D721Med (cell line): Measurements from ENCODE around the gene RASSF4.

ENCODE experiments used
- DNase-seq: peaks from one replicate; pipeline ENCODE4 v3.0.0; 2011; ENCODE audit warnings: low spot score; ENCODE audit not compliant: insufficient read length
- FAIRE-seq: peaks from 2 replicates; lab custom pipeline; 2011; peaks lifted over from hg19 to GRCh38; lab: Jason Lieb, UNC
- CTCF ChIP-seq: IDR thresholded peaks from 2 replicates; pipeline ENCODE4 v1.5.1; 2012; ENCODE audit warnings: mild to moderate bottlenecking, control low read depth; ENCODE audit not compliant: insufficient read depth; ENCODE audit errors: missing control alignments

The RASSF4 gene

GRCh38 chr10:44968500-44969400, 9.1 kb downstream of the RASSF4 start:
- FAIRE-seq, result no peak
- TF ChIP-seq CTCF, result no peak
- no peak for DNase-seq

GRCh38 chr10:44969854-44970253, 10.3 kb downstream of the RASSF4 start:
- FAIRE-seq, result no peak

GRCh38 chr10:44970812-44971395, 11.3 kb downstream of the RASSF4 start:
- DNase-seq, result no peak
- no peak for FAIRE-seq

More at GRCh38 chr10:44969854-44970253, 10.3 kb downstream of the RASSF4 start:
- no peak for DNase-seq
- no peak for TF ChIP-seq CTCF

GRCh38 chr10:44971434-44971833, 11.8 kb downstream of the RASSF4 start:
- TF ChIP-seq CTCF, result no peak
- no peak for DNase-seq
- FAIRE-seq, result no peak

More at GRCh38 chr10:44970812-44971395, 11.3 kb downstream of the RASSF4 start:
- TF ChIP-seq CTCF, result no peak

GRCh38 chr10:44971935-44972757, 12.5 kb downstream of the RASSF4 start:
- no peak for FAIRE-seq
- no peak for DNase-seq
- TF ChIP-seq CTCF, result no peak

- TF ChIP-seq CTCF, result no peak
- no peak for FAIRE-seq
- no peak for DNase-seq
These were observed 13.3 kb downstream of the RASSF4 start for GRCh38 chr10:44972874-44973306.
